ENCODE measurements around the gene NEDD4L.
"Not testable (repeated sequence)": the region's sequence is repeated elsewhere in the genome, so short reads cannot be mapped to it uniquely, and the experiment has no call there.

The NEDD4L gene

GRCh38 chr18:58043491-58044369 lies at the start of gene NEDD4L:
Gene NEDD4L, plus strand, starts transcription at chr18:58044226. Its CDS starts 435 bp downstream, at chr18:58044661.
- TF ChIP-seq CTCF (IDR thresholded peaks at IDR 0.05; ENCODE audit: low read depth, low read length, missing control alignments) = peak; percentile 80
- in situ Hi-C loops (cut with HindIII; ENCODE audit: low sequenced_read_pairs) = no loop called here
- peak; percentile 64 for DNase-seq (ENCODE audit: low read depth)
- peak within 1 kb of the TSS; percentile 76 for H3K4me3 ChIP-seq (ENCODE audit: low read depth, low read length)

- in situ Hi-C loops (cut with HindIII; ENCODE audit: low sequenced_read_pairs) = no loop called here
- H3K4me3 ChIP-seq (ENCODE audit: low read depth, low read length) = no peak overlapping the region
- DNase-seq (ENCODE audit: low read depth) = no peak
- TF ChIP-seq CTCF (IDR thresholded peaks at IDR 0.05; ENCODE audit: low read depth, low read length, missing control alignments) = no peak
These were observed 48.7 kb upstream of the NEDD4L start for GRCh38 chr18:57995331-57995730.

GRCh38 chr18:57996894-57997293 lies 47.1 kb upstream of the NEDD4L start:
- H3K4me3 ChIP-seq (ENCODE audit: low read depth, low read length); DNase-seq (ENCODE audit: low read depth); in situ Hi-C loops (cut with HindIII; ENCODE audit: low sequenced_read_pairs): not testable (repeated sequence)

GRCh38 chr18:57997820-57998219 lies 46.2 kb upstream of the NEDD4L start:
- in situ Hi-C loops (cut with HindIII; ENCODE audit: low sequenced_read_pairs) = no loop called here
- TF ChIP-seq CTCF (IDR thresholded peaks at IDR 0.05; ENCODE audit: low read depth, low read length, missing control alignments) = no peak
- DNase-seq (ENCODE audit: low read depth) = no peak
- no peak overlapping the region for H3K4me3 ChIP-seq (ENCODE audit: low read depth, low read length)

- no peak for DNase-seq (ENCODE audit: low read depth)
- in situ Hi-C loops (cut with HindIII; ENCODE audit: low sequenced_read_pairs) = no loop called here
- no peak for TF ChIP-seq CTCF (IDR thresholded peaks at IDR 0.05; ENCODE audit: low read depth, low read length, missing control alignments)
- H3K4me3 ChIP-seq (ENCODE audit: low read depth, low read length) = no peak overlapping the region
These were observed 45.6 kb upstream of the NEDD4L start for GRCh38 chr18:57998461-57998860.

GRCh38 chr18:58004317-58004716 lies 39.7 kb upstream of the NEDD4L start:
- TF ChIP-seq CTCF (IDR thresholded peaks at IDR 0.05; ENCODE audit: low read depth, low read length, missing control alignments) = no peak
- in situ Hi-C loops (cut with HindIII; ENCODE audit: low sequenced_read_pairs) = no loop called here
- H3K4me3 ChIP-seq (ENCODE audit: low read depth, low read length) = no peak overlapping the region
- peak; percentile 59 for DNase-seq (ENCODE audit: low read depth)

- in situ Hi-C loops (cut with HindIII; ENCODE audit: low sequenced_read_pairs) = no loop called here
- no peak overlapping the region for H3K4me3 ChIP-seq (ENCODE audit: low read depth, low read length)
- no peak for DNase-seq (ENCODE audit: low read depth)
- TF ChIP-seq CTCF (IDR thresholded peaks at IDR 0.05; ENCODE audit: low read depth, low read length, missing control alignments) = no peak
These were observed 39.0 kb upstream of the NEDD4L start for GRCh38 chr18:58005011-58005410.

Data from astrocyte of the cerebellum (primary cell).